HG03280 (cell line): ENCODE results near the gene CLDN20.
A peak's percentile ranks its signal among the peaks of the same experiment; 100 is the strongest.
"Not testable (repeated sequence)": the region's sequence is repeated elsewhere in the genome, so short reads cannot be mapped to it uniquely, and the experiment has no call there.

ENCODE experiments used
- ATAC-seq: cut with Tn5 transposase; IDR thresholded peaks from one replicate; pipeline ENCODE4 v1.9.1; 2021; ENCODE audit warnings: mild to moderate bottlenecking, moderate library complexity; ENCODE audit not compliant: unreplicated experiment

CLDN20 gene, protein sequence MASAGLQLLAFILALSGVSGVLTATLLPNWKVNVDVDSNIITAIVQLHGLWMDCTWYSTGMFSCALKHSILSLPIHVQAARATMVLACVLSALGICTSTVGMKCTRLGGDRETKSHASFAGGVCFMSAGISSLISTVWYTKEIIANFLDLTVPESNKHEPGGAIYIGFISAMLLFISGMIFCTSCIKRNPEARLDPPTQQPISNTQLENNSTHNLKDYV

DNA sequence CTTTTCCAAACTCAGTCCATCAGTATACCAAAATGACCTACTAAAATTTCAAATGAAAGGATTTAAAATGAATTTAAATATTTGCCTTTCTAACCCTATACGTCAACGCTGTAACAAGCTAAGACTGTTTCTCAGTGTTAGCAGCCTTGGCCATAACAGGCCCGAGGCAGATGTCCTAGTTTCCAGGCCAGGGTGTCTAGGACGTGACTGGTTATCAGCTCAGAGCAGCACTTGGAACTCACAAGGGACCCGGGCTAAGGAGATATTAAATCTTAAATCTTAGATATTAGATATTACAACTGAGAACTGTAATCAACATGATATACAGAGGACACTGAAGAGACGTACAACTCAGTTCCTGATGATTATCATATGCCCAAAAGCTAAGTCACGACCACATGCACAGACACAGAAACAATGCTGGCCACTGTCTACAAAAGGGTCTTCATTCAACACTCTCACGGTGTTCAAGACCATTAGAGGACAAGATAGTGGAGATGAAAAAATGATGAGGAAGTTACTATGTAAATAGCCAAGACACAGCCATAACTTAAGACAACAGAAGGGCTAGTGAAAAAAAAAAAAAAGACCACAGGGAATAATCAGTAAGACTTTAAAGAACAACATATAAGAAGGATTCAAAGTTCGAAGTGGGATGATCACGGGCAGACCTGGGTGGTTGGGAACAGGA lies at the start of gene CLDN20:
Gene CLDN20 (plus strand): TSS at position 641 of the 691 bp plus-strand sequence. CDS start 11,707 bp downstream, outside the sequence.
- ATAC-seq, result no peak

DNA sequence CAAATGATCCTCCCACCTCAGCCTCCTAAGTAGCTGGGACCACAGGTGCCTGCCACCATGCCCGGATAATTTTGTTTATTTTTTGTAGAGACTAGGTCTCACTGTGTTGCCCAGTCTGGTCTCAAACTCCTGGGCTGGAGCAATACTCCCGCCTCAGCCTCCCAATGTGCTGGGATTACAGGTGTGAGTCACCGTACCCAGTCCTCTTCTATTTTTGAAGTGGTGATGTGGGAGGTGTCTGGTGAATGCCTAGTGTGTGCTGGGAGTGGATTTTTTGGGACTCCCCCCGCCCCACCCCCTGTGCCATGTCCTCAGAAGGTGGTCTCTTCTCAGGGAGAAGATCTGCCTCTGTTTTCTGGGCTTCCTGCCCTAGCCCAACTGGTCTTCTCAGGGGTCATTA lies 47.9 kb upstream of the CLDN20 start:
- ATAC-seq, result no peak

DNA sequence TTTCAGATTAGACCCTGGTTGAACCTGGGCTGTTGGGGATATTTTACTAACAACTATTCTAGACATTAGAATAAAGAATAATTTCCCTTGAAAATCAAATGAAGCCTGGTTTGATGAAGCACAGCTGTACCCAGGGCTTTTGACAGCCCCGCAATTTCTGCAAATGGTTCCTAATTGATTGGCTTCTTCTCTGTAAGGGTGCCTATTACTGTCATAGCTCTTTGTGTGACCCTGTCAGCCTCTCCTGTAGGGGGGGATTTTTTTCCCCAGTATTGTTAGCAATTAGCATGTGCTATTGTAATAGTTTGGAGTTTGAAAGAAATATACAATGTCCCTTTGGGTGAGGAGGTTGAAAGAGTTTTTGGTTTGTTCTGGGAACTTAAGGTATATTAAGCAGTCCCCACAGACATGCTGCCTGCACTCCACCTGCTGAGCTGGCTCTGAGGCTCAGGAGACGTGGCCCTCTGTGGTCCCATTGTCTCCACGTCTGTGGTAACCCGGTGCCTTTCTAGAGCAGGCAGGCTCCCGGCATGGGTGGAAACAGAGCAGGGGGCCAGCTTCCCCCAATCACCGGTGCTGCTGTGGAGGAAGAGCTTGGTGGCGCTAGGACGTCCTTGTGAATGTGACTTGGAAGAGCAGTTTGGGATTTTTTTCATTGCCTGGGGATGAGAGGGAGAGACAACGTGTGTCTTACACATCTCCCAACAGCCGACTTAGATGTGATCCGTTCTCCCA lies 47.3 kb upstream of the CLDN20 start:
- ATAC-seq, result no peak

DNA sequence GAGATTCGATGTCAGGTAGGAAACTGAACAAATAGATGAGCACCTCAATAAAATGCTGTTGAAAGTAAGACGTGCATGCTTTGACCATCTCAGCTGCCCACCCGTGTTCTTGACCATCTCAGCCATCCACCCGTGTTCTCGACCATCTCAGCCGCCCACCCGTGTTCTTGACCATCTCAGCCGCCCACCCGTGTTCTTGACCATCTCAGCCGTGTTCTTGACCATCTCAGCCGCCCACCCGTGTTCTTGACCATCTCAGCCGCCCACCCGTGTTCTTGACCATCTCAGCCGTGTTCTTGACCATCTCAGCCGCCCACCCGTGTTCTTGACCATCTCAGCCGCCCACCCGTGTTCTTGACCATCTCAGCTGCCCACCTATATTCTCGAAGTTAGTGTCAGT lies 45.1 kb upstream of the CLDN20 start:
- not testable (repeated sequence) for ATAC-seq

DNA sequence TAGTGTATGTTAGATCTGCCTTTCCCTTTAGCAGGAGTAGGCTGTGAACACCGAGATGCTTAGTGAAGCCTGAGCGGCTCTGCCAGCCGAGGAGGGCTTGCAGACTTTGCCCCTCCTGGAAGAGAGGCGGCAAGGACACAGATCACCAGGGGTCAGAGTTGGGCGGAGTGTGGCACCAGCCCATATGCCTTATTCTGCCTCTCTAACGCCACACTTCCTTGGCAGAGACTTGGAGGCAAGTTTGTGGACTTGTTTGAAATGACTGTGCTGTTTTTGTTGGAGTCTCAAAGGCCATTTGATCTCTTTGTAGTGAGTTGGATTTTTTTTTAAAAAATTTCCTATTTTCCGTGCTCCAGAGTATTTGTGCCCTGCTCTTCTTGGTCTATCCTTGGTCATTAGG lies 44.5 kb upstream of the CLDN20 start:
- no peak for ATAC-seq

DNA sequence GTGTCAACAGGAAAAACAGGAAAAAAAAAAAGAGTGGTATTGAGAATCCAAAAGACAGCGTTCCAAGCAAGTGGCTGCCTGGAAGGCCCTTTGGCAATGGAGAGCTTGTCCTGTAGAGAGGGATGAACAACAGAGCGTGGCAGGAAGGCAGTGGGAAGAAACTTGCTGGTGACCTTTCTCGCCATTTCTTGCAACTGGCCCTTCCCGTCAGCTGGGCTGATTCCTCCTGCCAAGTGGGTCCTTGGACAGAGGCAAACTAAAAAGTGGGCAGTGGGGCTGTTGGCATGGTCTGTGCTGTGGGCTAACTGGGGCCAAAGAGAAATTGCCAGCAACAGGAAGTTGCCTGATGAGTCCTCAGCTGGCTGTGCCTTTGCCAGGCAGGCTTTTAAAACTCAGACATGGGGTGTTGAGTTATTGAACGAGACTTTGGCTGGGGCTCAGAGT lies 43.9 kb upstream of the CLDN20 start:
- ATAC-seq, result no peak

DNA sequence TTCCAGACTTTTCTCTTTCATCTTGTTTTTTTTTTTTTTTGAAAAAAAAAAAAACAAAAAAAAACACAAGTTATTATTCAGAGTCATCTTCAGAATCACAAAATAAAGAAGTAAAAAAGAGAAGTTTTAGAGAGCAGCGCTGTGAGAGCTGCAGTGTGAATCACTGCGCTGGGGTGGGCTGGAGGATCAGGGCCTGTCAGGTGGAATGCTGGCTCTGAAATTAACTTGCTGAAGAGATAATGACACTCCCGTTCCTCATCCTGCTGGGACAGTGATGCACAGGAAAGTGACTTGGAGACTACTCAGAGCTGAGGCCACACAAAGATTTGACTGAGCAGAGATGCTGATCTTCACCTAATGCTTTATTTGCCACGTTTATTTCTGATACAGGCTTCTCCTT lies 42.7 kb upstream of the CLDN20 start:
- ATAC-seq, result no peak

DNA sequence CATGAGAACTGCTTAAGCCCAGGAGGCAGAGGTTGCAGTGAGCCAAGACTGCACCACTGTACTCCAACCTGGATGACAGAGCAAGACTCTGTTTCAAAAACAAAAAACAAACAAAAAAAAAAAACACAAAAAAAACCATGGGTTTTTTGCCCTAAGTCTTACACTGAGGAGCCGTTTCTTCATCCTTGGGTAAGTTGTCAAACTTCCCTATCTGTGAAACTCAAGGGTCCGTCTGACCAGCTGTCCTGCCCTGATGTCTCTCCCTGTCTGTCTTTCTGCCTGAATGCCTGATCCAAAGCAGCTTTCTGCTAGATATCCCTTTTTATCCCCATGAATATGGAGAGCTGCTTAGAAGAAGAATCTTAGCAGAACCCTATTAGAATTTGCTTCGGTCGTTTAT lies 41.3 kb upstream of the CLDN20 start:
- ATAC-seq, result no peak

DNA sequence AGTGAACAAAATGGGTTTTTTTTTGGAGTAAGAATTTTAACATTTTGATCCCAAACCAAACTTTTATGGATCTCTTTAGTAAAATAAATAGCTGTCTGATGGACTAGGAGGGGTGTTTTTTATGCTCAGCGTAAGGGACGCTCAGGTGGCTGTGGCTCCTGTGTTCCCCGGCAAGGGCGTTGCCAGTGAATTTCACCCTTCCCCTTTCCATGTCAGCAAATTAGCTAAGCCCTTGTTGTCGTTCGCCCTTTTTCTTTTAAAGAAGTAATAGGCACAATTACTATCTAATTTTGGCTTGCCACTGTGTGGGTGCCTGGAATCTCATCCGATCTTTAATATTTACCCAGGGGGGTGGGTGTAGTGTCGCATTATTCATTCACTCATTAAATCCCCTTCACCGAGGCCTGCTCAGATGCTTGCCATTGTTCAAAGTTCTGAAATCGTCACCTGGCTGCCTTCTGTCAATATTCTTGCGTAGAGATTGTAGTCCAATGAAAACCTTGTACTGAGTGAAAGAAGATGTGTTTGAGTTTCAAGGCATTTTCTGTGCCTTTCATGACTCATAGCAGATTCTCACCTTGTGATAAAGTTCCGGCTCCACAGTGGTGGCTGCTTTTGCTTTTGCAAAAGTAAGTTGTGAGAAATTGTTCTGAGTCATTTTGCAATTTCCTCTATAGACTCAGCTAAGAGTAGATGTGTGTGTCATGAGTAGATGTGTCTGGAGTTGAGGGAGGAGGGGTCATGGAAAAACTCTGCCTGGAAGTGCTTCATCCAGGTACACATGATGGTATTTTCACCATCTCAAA lies 40.0 kb upstream of the CLDN20 start:
- ATAC-seq, result peak; percentile 98

DNA sequence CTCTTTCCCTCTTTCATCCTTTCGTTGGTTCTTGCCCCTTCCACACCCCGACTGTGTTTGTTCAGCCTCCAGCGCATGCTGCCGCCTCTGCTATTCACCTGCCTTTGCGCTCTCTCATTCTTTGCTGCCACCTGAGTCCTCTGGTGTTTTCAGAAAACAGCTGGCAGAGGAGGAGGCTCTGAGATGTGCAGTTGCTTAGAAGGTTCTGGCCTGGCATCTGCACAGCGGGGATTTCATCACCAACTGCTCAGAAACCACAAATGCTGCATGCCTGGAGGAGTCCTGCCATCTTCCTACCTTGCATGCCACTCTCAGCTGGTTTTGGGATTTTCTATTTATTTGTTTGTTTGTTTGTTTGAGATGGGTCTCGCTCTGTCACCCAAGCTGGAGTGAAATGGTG lies 39.2 kb upstream of the CLDN20 start:
- ATAC-seq, result no peak

DNA sequence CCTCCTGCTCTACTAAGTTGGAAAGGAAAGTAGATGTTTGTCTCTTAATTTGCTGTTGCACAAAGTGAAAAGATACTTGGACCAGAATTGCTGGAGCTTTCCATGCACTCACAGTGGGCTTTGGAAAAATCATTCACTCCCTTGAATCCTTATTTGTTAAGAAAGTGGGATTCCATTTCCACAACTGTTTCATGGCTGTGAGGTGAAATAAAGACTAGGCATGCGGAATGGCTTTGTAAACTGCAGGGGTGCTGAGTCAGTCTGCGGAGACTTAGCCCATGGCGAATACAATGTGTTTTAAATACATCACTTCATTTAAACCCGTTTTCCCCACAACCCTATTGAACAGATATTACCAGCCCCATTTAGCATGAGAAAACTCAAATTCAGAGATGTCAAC lies 36.8 kb upstream of the CLDN20 start:
- no peak for ATAC-seq

DNA sequence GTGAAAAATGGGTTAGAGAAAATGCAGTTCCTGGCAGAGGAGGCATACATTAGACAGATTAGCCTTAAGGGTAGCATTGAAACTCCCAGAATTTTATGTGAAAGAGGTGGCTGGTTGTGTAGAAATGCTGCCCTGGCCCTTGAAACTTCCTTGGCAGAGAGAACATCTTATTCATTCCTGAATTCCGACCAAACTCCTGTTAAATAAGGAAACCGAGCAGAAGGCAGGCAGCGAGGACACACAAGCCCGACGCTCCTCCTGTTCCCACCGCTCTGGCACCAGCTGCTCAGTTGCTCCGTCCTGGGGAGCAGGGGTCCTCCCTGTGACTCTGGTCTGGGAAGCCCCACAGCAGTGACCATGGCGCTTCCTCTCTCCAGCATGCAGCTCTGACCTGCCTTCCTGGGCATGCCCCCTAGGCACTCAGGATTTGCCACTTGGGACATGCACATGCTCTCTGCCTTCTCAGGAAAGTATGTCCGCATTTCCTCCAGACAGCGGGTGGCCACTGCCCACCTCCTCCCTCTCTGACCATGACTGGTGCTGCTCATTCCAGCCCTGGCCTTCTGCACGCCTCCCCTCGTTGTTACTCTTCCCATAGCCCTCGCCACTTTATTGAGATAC lies 35.2 kb upstream of the CLDN20 start:
- ATAC-seq, result no peak

DNA sequence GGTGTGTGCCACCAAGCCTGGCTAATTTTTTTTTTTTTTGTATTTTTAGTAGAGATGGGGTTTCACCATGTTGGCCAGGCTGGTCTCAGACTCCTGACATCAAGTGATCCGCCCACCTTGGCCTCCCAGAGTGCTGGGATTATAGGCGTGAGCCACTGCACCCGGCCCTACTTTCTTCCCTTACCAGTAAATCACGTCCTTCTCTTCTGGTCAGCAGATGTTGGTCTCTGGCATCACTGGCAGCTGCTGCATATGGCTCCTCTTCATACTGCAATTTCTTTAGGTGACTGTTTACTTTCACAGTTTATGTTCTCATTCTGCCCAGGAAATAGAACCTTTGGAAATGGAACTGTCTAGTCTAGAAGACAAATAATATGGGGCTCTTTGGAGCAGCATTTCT lies 32.8 kb upstream of the CLDN20 start:
- ATAC-seq, result not testable (repeated sequence)

DNA sequence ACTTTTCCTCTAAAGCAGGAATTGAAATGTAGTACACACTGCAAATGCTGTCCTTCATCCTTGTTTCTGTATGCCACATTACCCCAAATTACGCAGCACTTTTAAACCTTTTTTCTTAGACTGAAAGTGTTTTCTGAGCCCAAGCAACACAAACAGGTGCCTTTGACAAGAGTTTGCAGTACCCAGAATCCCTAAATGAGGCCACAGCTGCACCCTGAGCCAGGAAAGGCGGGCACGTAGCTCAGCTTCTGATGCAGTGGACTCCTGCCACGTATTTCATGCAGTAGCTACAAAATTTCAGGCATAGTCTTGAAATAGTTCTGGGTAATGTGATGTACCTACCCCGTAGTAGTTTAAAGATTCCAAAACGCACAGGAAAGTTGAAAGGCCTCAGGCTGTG lies 31.0 kb upstream of the CLDN20 start:
- no peak for ATAC-seq

DNA sequence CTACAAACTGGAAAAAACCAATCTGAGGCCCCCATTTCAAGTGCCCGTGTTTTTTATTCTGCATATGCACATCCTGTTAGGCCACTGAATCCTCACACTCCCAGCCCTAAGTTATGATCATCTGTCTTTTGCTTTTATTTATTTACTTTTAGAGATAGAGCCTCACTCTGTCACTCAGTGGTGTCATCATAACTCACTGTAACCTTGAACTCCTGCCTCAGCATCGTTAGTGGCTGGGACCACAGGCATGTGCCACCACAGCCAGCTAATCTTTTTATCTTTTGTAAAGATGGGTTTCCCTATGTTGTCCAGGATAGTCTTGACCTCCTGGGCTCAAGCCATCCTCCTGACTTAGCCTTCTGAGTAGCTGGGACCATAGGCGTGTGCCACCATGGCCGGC lies 29.6 kb upstream of the CLDN20 start:
- ATAC-seq, result no peak

DNA sequence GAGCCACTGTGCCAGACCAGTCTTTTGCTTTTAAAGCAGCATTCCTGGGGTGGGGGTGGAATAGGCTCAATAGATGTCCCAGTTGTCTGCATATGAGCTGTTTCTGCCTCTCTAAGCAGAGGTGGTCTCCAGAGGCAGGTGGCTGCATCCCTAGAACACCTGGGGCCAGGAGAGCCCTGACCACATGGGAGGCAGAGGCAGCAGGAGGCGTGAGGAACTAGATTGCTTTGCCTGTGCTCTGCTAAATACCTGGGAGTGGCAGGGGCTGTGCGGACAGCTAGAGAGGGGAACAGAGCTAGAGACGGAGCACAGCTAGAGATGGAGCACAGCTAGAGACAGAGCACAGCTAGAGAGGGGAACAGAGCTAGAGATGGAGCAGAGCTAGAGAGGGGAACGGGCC lies 29.1 kb upstream of the CLDN20 start:
- no peak for ATAC-seq

DNA sequence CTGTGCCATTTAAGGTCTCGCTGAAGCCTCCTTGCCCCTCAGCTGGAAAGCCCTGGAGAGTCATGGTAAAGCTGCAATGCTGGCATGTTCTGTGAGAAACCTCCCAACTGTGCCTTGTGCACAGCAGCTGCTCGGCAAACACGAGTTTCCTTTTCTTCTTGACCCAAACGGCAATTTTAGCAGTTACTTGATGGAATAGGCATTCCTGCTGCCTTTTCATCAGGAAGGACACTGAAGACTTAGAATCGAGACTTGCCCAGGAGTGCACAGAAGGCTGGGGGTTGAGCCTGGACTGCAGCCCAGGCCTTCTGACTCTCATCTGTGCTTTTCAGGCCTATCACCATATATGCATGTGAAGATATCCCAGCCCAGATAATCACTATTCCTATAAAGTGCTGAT lies 28.7 kb upstream of the CLDN20 start:
- ATAC-seq, result no peak

DNA sequence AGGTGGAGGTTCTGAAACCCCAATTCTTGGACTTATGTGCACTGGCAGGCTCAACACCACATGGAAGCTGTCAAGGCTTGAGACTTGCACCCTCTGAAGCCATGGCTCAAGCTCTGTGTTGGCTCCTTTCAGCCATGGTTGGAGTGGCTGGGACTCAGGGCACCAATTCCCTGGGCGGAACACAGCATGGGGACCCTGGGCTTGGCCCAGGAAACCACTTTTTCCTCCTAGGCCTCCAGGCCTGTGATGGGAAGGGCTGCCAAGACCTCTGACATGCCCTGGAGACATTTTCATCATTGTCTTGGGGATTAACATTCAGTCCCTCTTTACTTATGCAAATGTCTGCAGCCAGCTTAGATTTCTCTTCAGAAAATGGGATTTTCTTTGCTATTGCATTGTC lies 26.2 kb upstream of the CLDN20 start:
- ATAC-seq, result no peak

DNA sequence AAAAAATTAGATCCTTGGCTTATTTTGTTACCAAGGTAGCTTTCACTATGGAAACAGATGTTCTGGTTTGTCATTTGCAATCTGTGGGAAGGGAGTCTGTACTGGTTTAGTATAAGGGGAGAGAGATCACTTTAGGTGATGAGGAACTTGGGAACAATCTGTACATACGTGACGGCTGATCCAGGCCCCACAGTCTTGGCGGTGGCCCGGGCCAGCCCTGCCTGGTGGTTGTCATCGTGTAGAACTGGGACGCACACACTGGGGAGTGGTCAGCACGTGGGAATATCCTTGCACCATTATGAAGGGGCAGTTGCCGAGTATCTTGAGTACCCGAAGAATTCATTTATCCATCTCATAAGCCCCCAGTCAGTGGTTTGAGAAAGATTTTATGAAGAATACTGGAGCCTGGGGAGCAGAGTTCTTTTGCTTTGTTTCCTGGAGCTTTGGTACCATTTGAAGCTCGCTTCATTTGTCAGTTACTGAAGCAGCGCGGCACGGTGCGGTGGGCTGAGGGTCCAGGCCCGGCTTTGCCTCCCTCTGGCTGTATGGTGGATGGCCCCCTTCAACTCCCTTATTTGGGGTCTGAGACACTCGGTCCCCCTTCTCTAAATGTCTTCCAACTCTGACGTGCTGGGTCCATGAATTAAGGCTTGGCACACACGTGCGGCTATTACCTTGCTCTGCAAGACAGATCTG lies 22.8 kb upstream of the CLDN20 start:
- ATAC-seq, result no peak

DNA sequence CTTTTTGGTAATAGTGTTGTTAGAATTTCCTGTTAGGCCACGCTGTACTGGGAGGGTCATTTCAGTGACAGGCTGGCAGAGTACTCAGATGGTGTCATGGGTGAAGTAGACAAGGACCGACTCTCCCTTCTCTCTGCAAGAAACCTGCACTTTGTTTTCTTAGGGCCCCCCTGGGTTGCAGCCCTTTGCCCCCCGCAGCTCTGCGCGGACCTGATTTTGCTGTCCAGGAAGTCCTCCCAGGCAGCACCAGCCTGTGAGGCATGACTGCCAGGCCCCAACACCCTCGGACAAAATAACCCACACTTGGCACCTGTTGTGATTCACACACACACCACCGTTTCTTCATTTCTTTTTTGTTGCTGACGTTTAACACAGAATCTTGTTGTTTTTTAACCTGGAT lies 21.8 kb upstream of the CLDN20 start:
- no peak for ATAC-seq
